HEK293 (cell line): Measurements from ENCODE around the gene DENND2A.
A peak's percentile ranks its signal among the peaks of the same experiment; 100 is the strongest.

Source experiments
- BCL11B ChIP-seq: fragments of 450-650 bp; formaldehyde crosslinking; IDR thresholded peaks from 2 replicates; pipeline ENCODE4 v1.5.1; 2016; ENCODE audit warnings: low read depth, missing biosample characterization, missing genetic modification characterization
- EGR2 ChIP-seq: fragments of 450-650 bp; formaldehyde crosslinking; IDR thresholded peaks from 2 replicates; pipeline ENCODE4 v1.5.1; 2016; ENCODE audit warnings: low read depth, missing biosample characterization, missing genetic modification characterization
- MYNN ChIP-seq: fragments of 450-650 bp; formaldehyde crosslinking; IDR thresholded peaks from 2 replicates; pipeline ENCODE4 v1.5.1; 2016; ENCODE audit warnings: missing biosample characterization, missing genetic modification characterization, borderline replicate concordance
- REPIN1 ChIP-seq: fragments of 450-650 bp; formaldehyde crosslinking; IDR thresholded peaks from 2 replicates; pipeline ENCODE4 v1.5.1; 2017; ENCODE audit warnings: missing biosample characterization, missing genetic modification characterization, low read depth
- SALL2 ChIP-seq: fragments of 450-650 bp; formaldehyde crosslinking; IDR thresholded peaks from 2 replicates; pipeline ENCODE4 v1.5.0; 2017; ENCODE audit warnings: missing biosample characterization, mild to moderate bottlenecking, missing genetic modification characterization, borderline replicate concordance
- SP2 ChIP-seq: fragments of 450-650 bp; formaldehyde crosslinking; IDR thresholded peaks from 2 replicates; pipeline ENCODE4 v1.5.1; 2016; ENCODE audit warnings: missing biosample characterization, missing genetic modification characterization
- ZBTB17 ChIP-seq: fragments of 450-650 bp; formaldehyde crosslinking; IDR thresholded peaks from 2 replicates; pipeline ENCODE4 v1.5.1; 2016; ENCODE audit warnings: missing biosample characterization, missing genetic modification characterization
- ZNF211 ChIP-seq: fragments of 450-650 bp; formaldehyde crosslinking; IDR thresholded peaks from 2 replicates; pipeline ENCODE4 v1.5.1; 2016; ENCODE audit warnings: low read depth, missing biosample characterization, missing genetic modification characterization
- ZNF274 ChIP-seq, 2 experiments: fragments of 200-500 bp in 1 of 2; fragments of 450-650 bp in 1 of 2; sonication (Bioruptor generic) in 1 of 2; formaldehyde crosslinking in 1 of 2; IDR thresholded peaks; 2 replicates each; pipeline versions ENCODE4 v1.5.1 to v1.6.1; 2014 to 2016; ENCODE audit warnings: borderline replicate concordance in 1 of 2, inconsistent platforms in 1 of 2, low read length in 1 of 2, missing biosample characterization in 1 of 2, missing genetic modification characterization in 1 of 2
- ZNF292 ChIP-seq: fragments of 450-650 bp; formaldehyde crosslinking; IDR thresholded peaks from 2 replicates; pipeline ENCODE4 v1.5.1; 2016; ENCODE audit warnings: low read depth, missing biosample characterization, missing genetic modification characterization, borderline replicate concordance
- ZNF311 ChIP-seq: fragments of 450-650 bp; formaldehyde crosslinking; IDR thresholded peaks from 2 replicates; pipeline ENCODE4 v1.5.1; 2017; ENCODE audit warnings: missing biosample characterization, missing genetic modification characterization, borderline replicate concordance
- ZNF426 ChIP-seq: fragments of 450-650 bp; formaldehyde crosslinking; IDR thresholded peaks from 2 replicates; pipeline ENCODE4 v1.5.1; 2017; ENCODE audit warnings: missing biosample characterization, missing genetic modification characterization, mild to moderate bottlenecking, inconsistent platforms, moderate library complexity
- ZNF521 ChIP-seq: fragments of 450-650 bp; formaldehyde crosslinking; IDR thresholded peaks from 2 replicates; pipeline ENCODE4 v1.5.1; 2017; ENCODE audit warnings: missing biosample characterization, mild to moderate bottlenecking, missing genetic modification characterization
- ZNF529 ChIP-seq: fragments of 450-650 bp; formaldehyde crosslinking; IDR thresholded peaks from 2 replicates; pipeline ENCODE4 v1.5.1; 2017; ENCODE audit warnings: missing genetic modification characterization, missing biosample characterization; ENCODE audit not compliant: insufficient replicate concordance
- ZNF571 ChIP-seq: fragments of 450-650 bp; formaldehyde crosslinking; IDR thresholded peaks from 2 replicates; pipeline ENCODE4 v1.5.0; 2017; ENCODE audit warnings: missing biosample characterization, missing genetic modification characterization
- ZNF623 ChIP-seq: fragments of 450-650 bp; formaldehyde crosslinking; IDR thresholded peaks from 2 replicates; pipeline ENCODE4 v1.5.1; 2016; ENCODE audit warnings: missing biosample characterization, missing genetic modification characterization
- ZNF654 ChIP-seq: fragments of 450-650 bp; formaldehyde crosslinking; IDR thresholded peaks from 2 replicates; pipeline ENCODE4 v1.5.1; 2016; ENCODE audit warnings: low read depth, missing biosample characterization, missing genetic modification characterization
- ZNF777 ChIP-seq: fragments of 450-650 bp; formaldehyde crosslinking; IDR thresholded peaks from 2 replicates; pipeline ENCODE4 v1.5.1; 2017; ENCODE audit warnings: missing biosample characterization, missing genetic modification characterization, borderline replicate concordance
- ZXDB ChIP-seq: fragments of 450-650 bp; formaldehyde crosslinking; IDR thresholded peaks from 2 replicates; pipeline ENCODE4 v1.5.1; 2016; ENCODE audit warnings: missing biosample characterization, missing genetic modification characterization
- TF ChIP-seq, protein P1 (sequence below): fragments of 450-650 bp; formaldehyde crosslinking; IDR thresholded peaks from 2 replicates; pipeline ENCODE4 v1.5.1; 2016; ENCODE audit warnings: missing biosample characterization, missing genetic modification characterization
- TF ChIP-seq, protein P2 (sequence below): fragments of 450-650 bp; formaldehyde crosslinking; IDR thresholded peaks from 2 replicates; pipeline ENCODE4 v1.5.1; 2016; ENCODE audit warnings: missing biosample characterization, missing genetic modification characterization
- TF ChIP-seq, protein P3 (sequence below): fragments of 450-650 bp; formaldehyde crosslinking; IDR thresholded peaks from 2 replicates; pipeline ENCODE4 v1.5.1; 2017; ENCODE audit warnings: missing biosample characterization, missing genetic modification characterization
- TF ChIP-seq, protein P4 (sequence below): fragments of 450-650 bp; formaldehyde crosslinking; IDR thresholded peaks from 2 replicates; pipeline ENCODE4 v1.5.1; 2016; ENCODE audit warnings: missing biosample characterization, missing genetic modification characterization
- TF ChIP-seq, protein P5 (sequence below): fragments of 450-650 bp; formaldehyde crosslinking; IDR thresholded peaks from 2 replicates; pipeline ENCODE4 v1.5.1; 2016; ENCODE audit warnings: missing biosample characterization, missing genetic modification characterization
- TF ChIP-seq, protein P6 (sequence below): fragments of 450-650 bp; formaldehyde crosslinking; IDR thresholded peaks from 2 replicates; pipeline ENCODE4 v1.5.1; 2016; ENCODE audit warnings: missing biosample characterization, missing genetic modification characterization, borderline replicate concordance

The DENND2A gene

DNA sequence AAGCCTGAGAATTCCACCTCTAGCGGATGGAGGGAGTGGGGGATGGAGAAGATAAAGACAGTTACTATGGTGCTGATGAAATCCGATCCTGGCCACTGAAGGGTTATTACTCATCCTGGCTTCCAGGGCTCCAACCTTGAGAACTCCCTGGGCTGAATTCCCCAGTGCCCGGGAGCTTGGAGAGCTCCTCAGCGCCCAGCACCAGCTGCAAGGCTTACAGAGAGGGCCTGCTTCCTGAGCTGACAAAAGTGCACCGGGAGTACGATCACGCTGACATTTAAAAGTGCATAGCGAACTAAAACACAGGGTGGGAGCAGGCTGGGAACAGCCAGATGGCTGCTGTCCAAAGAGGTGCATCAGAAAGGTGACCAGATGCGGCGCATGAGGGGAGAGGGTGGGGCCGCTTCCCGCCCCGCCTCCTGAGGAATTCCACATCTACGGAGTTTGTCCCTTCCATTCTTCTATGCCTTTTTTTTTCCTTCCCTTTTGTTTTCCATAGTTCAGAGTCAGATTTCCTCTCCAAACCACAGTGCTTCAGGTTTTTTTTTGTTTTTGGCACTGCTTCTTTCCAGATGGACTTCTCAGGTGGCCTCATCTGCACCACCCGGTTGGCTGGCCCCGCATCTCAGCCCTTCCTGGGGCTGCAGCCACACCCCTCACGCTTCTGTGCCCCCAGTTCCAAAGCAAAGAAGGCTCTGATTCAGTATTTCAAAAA is 98.9 kb downstream of the DENND2A start (continued):
- TF ChIP-seq, protein P1, sequence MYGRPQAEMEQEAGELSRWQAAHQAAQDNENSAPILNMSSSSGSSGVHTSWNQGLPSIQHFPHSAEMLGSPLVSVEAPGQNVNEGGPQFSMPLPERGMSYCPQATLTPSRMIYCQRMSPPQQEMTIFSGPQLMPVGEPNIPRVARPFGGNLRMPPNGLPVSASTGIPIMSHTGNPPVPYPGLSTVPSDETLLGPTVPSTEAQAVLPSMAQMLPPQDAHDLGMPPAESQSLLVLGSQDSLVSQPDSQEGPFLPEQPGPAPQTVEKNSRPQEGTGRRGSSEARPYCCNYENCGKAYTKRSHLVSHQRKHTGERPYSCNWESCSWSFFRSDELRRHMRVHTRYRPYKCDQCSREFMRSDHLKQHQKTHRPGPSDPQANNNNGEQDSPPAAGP = no peak
- TF ChIP-seq, protein P2, sequence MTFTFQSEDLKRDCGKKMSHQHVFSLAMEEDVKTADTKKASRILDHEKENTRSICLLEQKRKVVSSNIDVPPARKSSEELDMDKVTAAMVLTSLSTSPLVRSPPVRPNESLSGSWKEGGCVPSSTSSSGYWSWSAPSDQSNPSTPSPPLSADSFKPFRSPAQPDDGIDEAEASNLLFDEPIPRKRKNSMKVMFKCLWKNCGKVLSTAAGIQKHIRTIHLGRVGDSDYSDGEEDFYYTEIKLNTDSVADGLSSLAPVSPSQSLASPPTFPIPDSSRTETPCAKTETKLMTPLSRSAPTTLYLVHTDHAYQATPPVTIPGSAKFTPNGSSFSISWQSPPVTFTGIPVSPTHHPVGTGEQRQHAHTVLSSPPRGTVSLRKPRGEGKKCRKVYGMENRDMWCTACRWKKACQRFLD (tag by site-specific recombination) = no peak
- TF ChIP-seq ZNF777 = no peak
- no peak for TF ChIP-seq ZNF311 (tag by site-specific recombination)
- no peak for TF ChIP-seq ZNF292 (tag by site-specific recombination)
- TF ChIP-seq EGR2 = 0 out of 2 replicates have a peak, but pooled peaks have one; percentile 5
- TF ChIP-seq, protein P3, sequence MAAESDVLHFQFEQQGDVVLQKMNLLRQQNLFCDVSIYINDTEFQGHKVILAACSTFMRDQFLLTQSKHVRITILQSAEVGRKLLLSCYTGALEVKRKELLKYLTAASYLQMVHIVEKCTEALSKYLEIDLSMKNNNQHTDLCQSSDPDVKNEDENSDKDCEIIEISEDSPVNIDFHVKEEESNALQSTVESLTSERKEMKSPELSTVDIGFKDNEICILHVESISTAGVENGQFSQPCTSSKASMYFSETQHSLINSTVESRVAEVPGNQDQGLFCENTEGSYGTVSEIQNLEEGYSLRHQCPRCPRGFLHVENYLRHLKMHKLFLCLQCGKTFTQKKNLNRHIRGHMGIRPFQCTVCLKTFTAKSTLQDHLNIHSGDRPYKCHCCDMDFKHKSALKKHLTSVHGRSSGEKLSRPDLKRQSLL (tag by site-specific recombination) = peak; percentile 60; the same call in 1 of the 2 replicates
- TF ChIP-seq REPIN1 (tag by site-specific recombination) = no peak
- TF ChIP-seq ZNF211 (tag by site-specific recombination) = no peak
- TF ChIP-seq ZNF529 = no peak
- TF ChIP-seq ZBTB17 (tag by site-specific recombination) = peak; percentile 71
- TF ChIP-seq BCL11B = no peak
- TF ChIP-seq, protein P4, sequence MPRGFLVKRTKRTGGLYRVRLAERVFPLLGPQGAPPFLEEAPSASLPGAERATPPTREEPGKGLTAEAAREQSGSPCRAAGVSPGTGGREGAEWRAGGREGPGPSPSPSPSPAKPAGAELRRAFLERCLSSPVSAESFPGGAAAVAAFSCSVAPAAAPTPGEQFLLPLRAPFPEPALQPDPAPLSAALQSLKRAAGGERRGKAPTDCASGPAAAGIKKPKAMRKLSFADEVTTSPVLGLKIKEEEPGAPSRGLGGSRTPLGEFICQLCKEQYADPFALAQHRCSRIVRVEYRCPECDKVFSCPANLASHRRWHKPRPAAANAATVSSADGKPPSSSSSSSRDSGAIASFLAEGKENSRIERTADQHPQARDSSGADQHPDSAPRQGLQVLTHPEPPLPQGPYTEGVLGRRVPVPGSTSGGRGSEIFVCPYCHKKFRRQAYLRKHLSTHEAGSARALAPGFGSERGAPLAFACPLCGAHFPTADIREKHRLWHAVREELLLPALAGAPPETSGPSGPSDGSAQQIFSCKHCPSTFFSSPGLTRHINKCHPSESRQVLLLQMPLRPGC = no peak
- TF ChIP-seq ZNF654 = no peak
- no peak for TF ChIP-seq ZNF426
- TF ChIP-seq, protein P5, sequence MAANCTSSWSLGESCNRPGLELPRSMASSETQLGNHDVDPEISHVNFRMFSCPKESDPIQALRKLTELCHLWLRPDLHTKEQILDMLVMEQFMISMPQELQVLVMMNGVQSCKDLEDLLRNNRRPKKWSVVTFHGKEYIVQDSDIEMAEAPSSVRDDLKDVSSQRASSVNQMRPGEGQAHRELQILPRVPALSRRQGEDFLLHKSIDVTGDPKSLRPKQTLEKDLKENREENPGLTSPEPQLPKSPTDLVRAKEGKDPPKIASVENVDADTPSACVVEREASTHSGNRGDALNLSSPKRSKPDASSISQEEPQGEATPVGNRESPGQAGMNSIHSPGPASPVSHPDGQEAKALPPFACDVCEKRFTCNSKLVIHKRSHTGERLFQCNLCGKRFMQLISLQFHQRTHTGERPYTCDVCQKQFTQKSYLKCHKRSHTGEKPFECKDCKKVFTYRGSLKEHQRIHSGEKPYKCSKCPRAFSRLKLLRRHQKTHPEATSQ = no peak
- TF ChIP-seq ZNF274 (IDR thresholded peaks at IDR 0.05; ENCODE audit: low read length) = no peak
- TF ChIP-seq ZNF274 (tag by site-specific recombination; IDR thresholded peaks at IDR 0.05; ENCODE audit: borderline replicate concordance) = no peak
- no peak for TF ChIP-seq SALL2
- no peak for TF ChIP-seq ZNF623 (tag by site-specific recombination)
- no peak for TF ChIP-seq ZNF521 (tag by site-specific recombination)
- TF ChIP-seq, protein P6, sequence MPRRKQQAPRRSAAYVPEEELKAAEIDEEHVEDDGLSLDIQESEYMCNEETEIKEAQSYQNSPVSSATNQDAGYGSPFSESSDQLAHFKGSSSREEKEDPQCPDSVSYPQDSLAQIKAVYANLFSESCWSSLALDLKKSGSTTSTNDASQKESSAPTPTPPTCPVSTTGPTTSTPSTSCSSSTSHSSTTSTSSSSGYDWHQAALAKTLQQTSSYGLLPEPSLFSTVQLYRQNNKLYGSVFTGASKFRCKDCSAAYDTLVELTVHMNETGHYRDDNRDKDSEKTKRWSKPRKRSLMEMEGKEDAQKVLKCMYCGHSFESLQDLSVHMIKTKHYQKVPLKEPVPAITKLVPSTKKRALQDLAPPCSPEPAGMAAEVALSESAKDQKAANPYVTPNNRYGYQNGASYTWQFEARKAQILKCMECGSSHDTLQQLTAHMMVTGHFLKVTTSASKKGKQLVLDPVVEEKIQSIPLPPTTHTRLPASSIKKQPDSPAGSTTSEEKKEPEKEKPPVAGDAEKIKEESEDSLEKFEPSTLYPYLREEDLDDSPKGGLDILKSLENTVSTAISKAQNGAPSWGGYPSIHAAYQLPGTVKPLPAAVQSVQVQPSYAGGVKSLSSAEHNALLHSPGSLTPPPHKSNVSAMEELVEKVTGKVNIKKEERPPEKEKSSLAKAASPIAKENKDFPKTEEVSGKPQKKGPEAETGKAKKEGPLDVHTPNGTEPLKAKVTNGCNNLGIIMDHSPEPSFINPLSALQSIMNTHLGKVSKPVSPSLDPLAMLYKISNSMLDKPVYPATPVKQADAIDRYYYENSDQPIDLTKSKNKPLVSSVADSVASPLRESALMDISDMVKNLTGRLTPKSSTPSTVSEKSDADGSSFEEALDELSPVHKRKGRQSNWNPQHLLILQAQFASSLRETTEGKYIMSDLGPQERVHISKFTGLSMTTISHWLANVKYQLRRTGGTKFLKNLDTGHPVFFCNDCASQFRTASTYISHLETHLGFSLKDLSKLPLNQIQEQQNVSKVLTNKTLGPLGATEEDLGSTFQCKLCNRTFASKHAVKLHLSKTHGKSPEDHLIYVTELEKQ (tag by site-specific recombination) = no peak
- peak; percentile 64; the same call in 1 of the 2 replicates for TF ChIP-seq ZXDB
- TF ChIP-seq SP2 = peak; percentile 37; the same call in 1 of the 2 replicates
- no peak for TF ChIP-seq MYNN (tag by site-specific recombination)
- no peak for TF ChIP-seq ZNF571 (tag by site-specific recombination)
